COLO829 (cell line): ENCODE measurements around the gene KRT14.
"Not testable (repeated sequence)": the region's sequence is repeated elsewhere in the genome, so short reads cannot be mapped to it uniquely, and the experiment has no call there.

Experiments
- DNase-seq: peaks from one replicate; pipeline ENCODE4 v3.0.0; 2012; ENCODE audit warnings: low spot score

The KRT14 gene

DNA sequence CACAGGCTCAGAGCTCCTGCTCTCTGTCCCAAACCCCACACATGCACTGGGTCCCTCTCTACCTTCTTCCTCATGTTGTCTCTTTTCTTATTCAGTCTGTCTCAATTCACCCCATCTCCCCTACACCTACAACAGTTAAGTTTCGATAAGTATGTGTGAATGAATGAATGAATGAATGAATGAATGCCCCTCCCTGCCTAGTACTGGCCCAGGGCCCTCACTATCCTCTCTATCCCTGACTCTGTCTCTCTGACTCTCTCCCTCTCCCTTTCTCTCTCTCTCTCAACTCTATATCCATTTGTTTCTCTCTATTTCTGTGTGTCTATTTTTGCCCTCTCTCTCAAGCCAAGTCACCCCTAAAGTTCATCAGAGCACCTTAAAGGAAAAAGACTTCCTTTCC, 8.2 kb downstream of the KRT14 start:
- DNase-seq: no peak

DNA sequence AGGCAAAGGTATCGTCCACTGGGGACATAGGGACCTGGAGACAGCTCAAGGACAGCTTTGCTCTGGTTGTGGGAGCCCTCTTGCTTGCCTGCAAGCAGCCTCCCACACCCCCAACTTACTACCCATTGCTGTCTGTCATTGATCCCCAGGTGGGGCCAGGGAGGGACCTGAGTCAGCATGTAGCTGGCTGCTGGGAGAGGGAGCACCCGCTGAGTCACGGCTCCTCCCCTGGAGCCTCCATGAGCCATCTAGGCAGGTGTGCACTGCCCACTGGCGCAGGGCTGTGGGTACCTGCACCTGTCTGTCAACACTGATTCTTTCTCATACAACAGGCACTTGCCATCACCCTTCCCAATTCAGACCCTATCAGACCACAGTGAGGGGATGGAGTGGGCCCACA, 10.0 kb downstream of the KRT14 start:
- DNase-seq: not testable (repeated sequence)

DNA sequence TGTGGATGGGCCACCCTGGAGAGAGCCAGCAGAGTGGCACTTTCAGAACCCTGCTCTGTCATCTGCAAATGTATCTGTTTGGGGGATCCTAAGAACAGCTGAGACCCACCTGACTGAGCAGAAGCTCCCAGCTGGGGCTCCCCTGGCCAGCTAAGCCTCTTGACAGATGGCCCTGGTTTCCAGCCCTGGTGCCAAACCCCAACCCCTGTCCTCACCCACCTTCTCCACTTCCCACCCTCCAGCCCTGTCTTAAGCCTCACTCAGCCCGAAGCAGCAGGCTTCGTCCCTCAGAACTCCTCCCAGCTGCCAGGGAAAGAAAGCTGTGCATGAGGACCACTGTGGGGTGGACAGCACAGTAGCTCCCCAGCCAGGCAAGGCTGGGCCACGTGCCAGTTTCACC, 11.4 kb downstream of the KRT14 start:
- DNase-seq: no peak

DNA sequence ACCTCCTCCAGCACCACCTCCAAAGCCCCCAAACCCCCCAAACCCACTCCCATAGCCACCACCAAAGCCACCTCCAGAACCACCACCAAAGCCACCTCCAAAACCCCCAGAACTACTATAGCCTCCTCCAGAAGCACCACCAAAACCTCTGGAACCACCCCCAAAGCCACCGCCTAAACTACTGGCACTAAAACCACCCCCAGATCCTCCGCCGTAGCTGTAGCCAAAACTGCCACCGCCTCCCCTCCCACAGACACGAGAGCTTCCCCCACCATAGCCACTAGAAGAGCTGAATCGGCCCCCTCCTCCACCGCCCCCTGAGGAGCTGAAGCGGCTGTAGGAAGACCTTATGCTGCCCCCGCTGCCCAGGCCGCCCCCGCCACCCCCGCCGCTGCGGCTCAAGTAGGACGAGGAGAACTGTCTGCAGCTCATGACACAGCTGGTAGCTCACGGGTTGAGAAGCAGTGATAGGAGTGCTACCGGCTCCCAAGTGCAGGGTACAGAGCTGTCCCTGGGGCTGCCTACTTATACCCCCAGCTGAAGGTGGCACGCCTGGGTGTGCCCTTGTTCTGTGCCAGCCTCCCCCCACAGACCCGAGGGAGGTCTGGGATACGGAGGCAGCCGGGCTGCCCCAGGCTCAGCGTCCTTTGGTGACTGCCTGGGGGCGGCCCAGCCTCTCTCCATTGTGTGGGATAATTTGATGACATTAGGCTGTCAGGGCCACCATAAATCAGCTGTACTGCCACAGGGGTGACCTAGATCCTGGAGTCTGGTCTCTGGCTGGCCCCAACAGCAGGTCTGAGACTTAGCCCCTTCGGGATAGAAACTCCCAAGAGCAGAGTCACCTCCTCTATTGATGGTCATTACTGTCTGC, 14.9 kb downstream of the KRT14 start, which contains the start of gene KRT9:
Gene KRT9, minus strand, starts transcription at position 499 of the 874 bp plus-strand sequence. Its CDS starts 67 bp downstream, at position 432.
- no peak for DNase-seq

GRCh38 chr17:41567317-41567716, 19.4 kb downstream of the KRT14 start:
- no peak for DNase-seq

DNA sequence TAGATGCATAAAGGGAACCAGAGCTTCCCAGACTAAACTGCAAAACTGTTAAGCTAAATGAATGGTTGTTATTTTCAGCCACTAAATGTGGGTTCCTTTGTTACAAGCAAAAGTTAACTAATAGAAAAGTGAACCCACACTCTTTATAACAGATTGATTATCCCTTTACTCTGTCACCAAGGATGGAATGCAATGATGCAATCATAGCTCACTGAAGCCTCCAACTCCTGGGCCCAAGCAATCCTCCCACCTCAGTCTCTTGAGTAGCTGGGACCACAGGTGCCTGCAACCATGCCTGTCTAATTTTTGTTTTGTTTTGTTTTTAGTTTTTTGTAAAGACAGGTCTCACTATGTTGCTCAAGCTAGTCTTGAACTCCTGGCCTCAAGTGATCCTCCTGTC, 21.4 kb downstream of the KRT14 start:
- DNase-seq: no peak

- DNase-seq: no peak
Measured at GRCh38 chr17:41563607-41564170, 23.0 kb downstream of the KRT14 start.

DNA sequence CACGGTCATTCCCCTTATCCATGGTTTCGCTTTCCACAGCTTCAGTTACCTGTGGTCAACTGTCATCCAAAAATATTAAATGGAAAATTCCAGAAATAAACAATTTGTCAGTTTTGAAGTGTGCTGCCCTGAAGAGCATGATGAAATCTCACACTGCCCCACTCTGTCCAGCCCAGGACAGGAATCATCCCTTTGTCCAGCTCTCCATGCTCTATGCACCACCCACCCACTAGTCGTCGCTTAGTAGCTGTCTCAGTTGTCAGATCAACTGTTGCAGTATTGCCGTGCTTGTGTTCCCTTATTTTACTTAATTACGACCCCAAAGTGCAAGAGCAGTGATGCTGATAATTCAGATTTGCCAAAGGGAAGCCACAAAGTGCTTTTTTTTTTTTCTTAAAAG, 25.1 kb downstream of the KRT14 start:
- no peak for DNase-seq

DNA sequence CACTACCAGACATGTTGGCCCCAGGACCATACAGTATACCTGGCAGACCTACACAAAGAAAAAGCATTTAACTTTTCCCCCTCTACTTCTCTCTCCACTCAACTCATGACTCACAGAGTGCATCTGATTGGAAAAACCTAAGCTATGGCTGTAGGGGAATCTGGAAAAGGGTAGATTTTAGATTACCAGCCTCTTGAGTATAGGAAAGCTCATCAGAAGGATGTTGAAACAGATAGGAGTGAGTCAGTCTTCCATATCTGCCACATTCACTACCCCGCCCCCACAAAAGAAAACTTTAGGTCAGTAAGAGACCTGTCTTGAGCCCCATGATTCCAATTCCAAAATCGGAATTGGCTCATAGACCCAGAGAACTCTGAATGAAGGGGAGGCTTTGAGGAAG, 27.1 kb downstream of the KRT14 start:
- no peak for DNase-seq

- no peak for DNase-seq
Measured at GRCh38 chr17:41556931-41557330, 29.8 kb downstream of the KRT14 start.

DNA sequence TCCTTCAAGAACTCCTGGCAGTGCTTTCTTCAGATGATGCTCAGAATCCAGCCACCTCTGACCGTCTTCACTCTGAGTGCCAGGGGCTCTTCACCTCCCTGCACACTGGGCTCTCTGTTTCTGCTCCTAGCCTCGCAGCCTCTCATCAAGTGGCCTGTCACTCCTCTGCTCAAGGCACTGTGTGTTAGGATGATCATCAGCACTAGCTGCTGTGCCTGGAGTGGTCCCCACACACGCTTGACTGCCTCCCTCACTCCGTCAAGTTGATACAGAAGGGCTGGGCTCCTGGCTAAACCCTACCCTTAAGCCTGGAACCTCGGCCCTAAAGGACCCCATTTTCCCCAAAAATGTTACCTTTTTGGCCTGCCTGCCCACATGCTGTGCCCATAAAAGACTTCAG, 30.4 kb downstream of the KRT14 start:
- no peak for DNase-seq

GRCh38 chr17:41555105-41555887, 31.4 kb downstream of the KRT14 start:
- no peak for DNase-seq

GRCh38 chr17:41553987-41554680, 32.6 kb downstream of the KRT14 start:
- DNase-seq: no peak

DNA sequence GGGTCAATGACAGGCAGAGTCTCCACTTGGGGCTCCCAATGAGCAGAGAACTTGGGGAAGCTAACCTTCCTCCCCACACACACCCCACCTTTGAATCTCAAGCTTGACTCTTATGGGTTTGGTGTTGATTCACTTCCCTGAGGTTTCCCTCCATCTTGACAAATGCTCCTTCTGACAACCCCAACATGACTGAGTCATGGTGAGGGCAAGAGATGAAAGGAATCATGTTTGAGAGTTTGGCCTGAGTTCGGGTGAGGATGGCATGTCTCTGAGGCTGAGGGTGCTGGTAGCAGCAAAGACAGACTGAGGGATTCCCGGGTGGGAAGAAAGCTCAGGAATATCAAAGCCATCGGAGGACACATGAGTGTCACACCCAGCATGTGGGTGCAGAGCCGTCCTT, 33.5 kb downstream of the KRT14 start:
- DNase-seq: no peak

- no peak for DNase-seq
Measured at GRCh38 chr17:41552455-41552854, 34.2 kb downstream of the KRT14 start.

DNA sequence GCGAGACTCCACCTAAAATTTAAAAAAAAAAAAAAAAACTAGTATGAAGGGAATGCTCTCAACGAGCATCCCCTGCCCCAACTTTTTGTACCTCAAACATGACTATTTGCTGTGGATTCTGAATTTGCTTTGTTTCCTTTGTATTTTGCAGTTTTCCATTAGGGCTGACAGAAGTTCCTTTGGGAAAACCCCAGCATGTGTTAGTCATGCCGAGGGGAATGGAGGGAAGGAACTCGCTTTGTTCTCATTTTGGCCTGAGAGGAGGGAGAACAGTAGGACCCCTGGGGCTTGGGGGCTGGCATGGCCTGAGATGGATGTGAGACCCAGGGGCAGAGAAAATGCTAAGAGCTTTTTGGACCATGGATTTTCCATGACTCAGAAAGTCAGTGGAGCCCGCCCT, 35.3 kb downstream of the KRT14 start:
- DNase-seq: no peak

DNA sequence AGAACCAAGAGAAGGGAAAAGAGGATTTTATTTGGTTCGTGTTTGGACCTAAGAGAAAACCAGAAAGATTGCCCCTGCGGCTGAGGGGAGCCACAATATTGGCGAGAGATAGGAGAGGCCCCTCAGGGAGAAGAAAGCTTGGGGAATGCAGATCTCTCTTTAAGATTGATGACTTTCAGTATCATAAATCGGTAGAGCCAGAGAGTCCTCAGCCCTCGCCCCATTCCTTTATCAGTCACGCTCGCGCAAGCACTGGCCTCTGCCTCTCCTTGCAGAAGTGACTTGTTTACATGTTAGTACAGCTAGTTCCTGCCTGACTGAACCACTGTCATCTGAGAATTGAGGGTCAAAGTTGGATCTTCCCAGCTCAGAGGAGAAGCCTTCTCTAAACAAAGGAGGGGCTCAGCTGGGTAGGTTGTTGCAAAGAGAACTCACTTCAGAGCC, 37.1 kb downstream of the KRT14 start:
- no peak for DNase-seq

DNA sequence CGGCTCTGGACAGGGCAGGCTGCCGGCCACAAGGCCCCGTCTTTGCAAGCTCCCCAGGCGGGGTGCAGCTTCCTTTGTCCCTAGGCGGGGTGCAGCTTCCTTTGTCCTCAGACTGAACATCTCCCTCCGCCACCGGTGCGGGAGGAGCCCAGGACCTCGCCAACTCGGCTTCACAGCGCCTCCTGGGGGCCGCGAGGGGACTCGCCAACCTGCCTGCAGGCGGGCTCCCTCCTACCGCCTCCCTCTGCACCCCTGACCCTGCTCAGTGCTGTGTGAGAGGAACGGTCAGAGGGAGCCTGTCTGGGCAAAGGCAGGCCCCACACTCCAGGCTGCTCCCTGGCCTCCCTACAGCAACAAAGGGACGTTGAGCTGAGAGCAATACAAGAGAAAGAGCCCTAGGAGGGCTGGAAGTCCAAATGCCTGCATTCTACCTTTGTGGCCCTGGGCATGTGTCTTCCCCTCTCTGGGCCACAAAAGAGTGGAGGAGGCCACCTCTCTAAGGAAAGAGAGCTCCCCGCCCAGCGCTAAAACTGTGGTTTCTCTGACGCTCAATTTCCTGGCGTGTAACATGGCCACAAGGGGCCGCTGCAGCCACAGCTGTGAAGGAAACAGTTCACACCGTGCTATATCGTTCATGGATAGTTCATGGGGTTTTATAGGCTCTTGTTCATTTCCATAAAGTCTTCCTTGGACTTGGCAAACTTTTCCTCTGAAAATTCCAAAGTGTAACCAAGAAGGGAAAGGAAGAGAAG, 37.7 kb downstream of the KRT14 start:
- peak; percentile 79 for DNase-seq

GRCh38 chr17:41547921-41548843, 38.5 kb downstream of the KRT14 start:
- peak; percentile 89 for DNase-seq

DNA sequence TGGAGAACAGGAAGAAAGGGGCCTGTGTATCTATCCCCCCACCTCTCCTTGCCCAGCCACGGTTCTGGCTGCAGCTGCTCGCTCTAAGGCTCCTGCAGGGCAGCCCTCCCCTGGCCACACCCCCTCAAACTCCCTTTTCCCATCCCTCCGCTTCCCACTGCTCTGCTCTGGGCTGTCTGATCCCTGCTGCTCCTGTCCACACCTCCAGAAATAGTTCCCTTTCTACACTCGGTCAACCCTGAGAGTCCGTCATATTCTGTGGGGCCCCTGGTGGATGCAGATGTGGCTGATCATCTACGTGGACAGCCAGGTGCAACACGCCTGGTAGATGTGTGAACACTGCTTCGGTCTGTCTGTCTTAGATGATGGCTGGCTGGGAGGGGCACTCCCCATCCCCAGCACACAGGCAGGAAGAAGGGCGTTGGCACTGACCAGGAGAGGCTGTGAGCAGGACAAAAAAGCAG, 39.3 kb downstream of the KRT14 start:
- DNase-seq: no peak
